Esophagus muscularis mucosa (tissue), 3 donors: Measurements from ENCODE around the gene AP1B1.

ENCODE experiments used
- CTCF ChIP-seq, 3 experiments: fragments of 200-600 bp in 2 of 3; fragments of 450-650 bp in 1 of 3; sonication (generic) in 2 of 3; IDR thresholded peaks; one replicate each; pipeline ENCODE4 v1.5.1; 2017 to 2019; ENCODE audit warnings: antibody characterized with exemption in 3 of 3, mild to moderate bottlenecking in 2 of 3, moderate library complexity in 1 of 3
- POLR2A ChIP-seq: fragments of 450-650 bp; IDR thresholded peaks from one replicate; pipeline ENCODE4 v1.6.1; 2017; ENCODE audit warnings: antibody characterized with exemption, moderate library complexity, mild to moderate bottlenecking, low read depth
- POLR2AphosphoS5 ChIP-seq, 2 donors: sonication (generic); formaldehyde crosslinking; IDR thresholded peaks; one replicate each; pipeline ENCODE4 v1.6.1; 2017; ENCODE audit warnings: antibody characterized with exemption in 2 of 2

GRCh38 chr22:29277927-29278326 lies 110.4 kb downstream of the AP1B1 start:
- TF ChIP-seq POLR2A = no peak
- TF ChIP-seq CTCF (IDR thresholded peaks at IDR 0.05) = no peak
- no peak for TF ChIP-seq POLR2AphosphoS5 (IDR thresholded peaks at IDR 0.05)
